Measurements from ENCODE around the gene PCBP2.

Gene PCBP2

GRCh38 chr12:53513712-53514410 is 62.0 kb downstream of the PCBP2 start:
- DNase-seq = no peak

GRCh38 chr12:53514628-53515290 is 62.9 kb downstream of the PCBP2 start:
- no peak for DNase-seq

- DNase-seq = no peak
Observed at GRCh38 chr12:53515291-53515680, 63.4 kb downstream of the PCBP2 start.

DNA sequence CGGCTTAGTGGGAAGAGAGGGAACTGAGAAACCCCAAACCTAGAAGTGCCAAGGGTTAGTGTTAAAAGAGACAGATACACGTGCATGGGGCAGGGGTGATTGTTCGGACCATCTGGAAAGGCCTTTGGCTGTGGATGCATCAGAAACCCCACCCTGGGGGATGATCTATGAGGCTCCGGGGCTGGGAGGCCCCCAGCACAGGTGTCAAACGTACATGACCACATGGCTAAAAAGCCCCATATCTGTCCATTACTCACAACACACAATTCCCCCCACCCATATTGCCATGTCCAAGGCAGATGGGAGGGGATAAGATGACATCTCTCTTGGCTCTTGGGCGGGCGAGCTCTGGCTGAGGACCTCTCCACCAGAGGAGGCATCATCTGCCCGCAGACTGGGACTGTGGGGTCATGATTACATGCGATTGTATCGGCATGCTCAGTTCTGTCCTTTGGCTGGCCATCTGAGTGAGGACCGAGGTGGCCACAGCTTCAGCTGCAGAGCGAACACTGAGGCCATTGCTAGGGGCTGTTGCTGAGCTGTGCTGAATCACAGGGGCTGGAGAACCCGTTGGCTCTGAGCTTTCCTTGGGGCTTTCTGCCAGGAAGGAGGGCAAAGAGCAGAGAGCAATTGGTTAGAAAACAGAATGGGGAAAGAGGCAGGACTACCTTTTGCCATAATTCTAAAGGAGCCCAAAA is 65.0 kb downstream of the PCBP2 start:
- no peak for DNase-seq

DNA sequence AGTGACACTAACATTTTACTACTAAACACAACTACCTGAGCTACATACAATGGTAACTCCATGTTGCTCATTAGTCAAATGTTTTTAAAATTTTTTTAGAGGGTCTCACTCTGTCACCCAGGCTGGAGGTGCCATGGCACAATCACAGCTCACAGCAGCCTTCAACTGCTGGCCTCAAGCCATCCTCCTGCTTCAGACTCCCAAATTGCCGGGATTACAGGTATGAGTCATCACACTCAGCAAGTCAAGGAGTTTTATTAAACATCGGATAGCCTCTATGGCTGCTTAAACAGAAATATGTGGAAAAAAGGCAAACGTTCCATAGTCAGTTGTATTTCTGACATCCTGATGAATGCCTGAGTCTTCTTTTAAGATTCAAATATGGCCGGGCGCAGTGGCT is 66.5 kb downstream of the PCBP2 start:
- no peak for DNase-seq

- DNase-seq = no peak
Observed at GRCh38 chr12:53523131-53523530, 71.2 kb downstream of the PCBP2 start.

DNA sequence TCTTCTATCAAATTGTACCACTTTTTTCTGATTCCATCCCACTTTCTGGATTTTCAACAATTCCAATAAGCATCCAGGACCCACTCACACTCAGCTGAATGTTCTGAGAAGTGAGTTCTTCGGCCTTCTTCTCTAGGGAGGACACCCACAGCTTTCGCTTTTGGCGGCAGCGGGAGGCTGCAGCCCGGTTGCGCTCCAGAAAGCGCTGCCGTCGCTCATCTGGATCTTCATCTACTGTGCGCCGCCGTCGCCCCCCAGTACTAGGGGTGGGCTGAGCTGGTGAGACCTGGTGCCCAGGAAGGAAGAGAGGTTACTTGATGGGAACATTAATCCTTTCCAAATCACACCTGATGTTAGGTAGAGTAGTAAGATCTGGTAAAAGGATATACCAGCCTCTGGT is 72.6 kb downstream of the PCBP2 start:
- DNase-seq = no peak

GRCh38 chr12:53530061-53530460 is 78.2 kb downstream of the PCBP2 start:
- no peak for DNase-seq
